Superior temporal gyrus (tissue), 1 donor: Measurements from ENCODE around the gene DNAJC9.
A peak's percentile ranks its signal among the peaks of the same experiment; 100 is the strongest.
"Not testable (repeated sequence)": the region's sequence is repeated elsewhere in the genome, so short reads cannot be mapped to it uniquely, and the experiment has no call there.

ENCODE experiments used
- DNase-seq: peaks from one replicate; pipeline ENCODE4 v3.0.0-alpha.2; 2016; ENCODE audit errors: extremely low spot score

DNAJC9 gene, protein sequence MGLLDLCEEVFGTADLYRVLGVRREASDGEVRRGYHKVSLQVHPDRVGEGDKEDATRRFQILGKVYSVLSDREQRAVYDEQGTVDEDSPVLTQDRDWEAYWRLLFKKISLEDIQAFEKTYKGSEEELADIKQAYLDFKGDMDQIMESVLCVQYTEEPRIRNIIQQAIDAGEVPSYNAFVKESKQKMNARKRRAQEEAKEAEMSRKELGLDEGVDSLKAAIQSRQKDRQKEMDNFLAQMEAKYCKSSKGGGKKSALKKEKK

DNA sequence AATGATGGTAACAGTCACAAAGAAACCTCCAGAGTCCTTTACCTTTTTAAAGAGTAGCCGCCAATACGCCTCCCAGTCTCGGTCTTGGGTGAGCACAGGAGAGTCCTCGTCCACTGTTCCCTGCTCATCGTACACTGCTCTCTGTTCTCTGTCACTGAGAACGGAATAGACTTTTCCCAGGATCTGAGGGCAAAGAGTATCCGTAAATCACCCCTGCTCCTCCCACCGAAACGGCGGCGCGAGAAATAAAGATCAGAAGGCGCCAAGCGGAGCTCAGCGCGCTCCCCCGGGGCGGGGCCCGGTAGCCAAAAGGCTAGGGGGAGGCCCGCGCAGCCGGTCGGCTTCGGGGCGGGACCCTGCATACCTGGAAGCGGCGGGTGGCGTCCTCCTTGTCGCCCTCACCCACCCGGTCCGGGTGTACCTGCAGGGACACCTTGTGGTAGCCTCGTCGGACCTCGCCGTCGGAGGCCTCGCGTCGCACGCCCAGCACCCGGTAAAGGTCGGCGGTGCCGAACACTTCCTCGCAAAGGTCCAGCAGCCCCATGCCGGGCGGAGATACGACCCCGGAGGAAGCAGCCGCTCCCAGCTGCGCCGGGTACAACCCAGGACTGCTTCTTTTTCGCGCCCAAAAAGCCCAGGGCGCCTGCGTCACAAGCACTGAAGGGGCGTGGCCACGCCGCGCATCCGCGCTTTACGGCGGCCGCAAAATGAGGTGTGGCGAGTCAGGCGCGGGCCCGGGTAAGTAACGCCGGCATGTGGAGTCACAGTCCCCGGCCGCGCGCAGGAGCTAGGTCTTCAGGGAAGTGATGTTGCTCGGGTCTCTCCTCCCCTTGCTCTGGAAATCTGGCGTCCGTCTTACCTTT is at the start of gene DNAJC9:
Gene DNAJC9 (minus strand): TSS at position 610 of the 863 bp plus-strand sequence. CDS start 66 bp downstream, at position 544.
- DNase-seq = peak; percentile 92

- no peak for DNase-seq
Measured at GRCh38 chr10:73293461-73293860, 46.4 kb upstream of the DNAJC9 start.

DNA sequence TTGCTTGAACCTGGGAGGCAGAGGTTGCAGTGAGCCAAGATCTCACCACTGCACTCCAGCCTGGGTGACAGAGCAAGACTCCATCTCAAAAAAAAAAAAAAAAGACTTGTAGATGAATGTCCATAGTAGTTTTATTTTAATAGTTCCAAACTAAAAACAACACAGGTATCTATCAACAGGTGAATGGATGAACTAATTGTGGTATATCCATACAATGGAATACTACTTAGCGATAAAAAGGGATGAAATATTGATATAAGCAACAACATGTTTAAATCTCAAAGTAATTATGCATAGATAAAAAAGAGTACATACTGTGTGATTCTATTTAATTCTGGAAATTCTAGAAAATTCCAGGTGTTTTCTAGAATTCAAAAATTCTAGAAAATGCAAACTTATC is 42.9 kb upstream of the DNAJC9 start:
- DNase-seq = no peak

GRCh38 chr10:73287441-73287840 is 40.4 kb upstream of the DNAJC9 start:
- DNase-seq = no peak

- DNase-seq = no peak
Measured at GRCh38 chr10:73281097-73281496, 34.0 kb upstream of the DNAJC9 start.

GRCh38 chr10:73264423-73264822 is 17.4 kb upstream of the DNAJC9 start:
- no peak for DNase-seq

DNA sequence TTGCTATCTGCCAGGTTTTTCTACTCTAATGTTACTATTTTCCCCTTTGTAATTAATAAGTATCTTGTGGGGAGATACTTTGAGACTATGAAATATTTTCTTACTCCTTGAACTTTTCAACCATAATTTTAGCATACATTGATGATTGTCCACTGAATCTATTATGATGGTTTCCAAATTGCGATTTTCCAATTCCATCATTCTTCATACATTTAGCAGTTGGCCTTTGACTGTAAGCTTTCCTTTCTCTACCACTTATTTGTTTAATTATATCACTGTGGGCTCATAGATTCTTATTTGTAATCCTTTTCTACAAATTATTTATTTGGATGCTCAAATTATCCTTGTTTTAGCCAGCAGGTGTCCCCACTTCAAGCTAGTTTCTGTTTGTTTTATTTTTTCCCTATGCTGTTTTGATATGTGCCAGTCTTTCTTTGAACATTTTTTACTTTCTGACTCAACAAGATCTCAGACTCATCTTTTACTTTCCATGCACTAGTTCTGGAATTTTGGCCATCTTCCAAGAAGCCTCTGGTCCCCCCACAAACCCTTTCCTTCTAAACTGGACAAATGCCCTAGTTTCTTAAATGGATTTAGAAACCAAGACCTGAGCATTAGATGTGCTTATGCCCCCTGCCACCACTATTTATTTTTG is 16.8 kb upstream of the DNAJC9 start:
- peak; percentile 46 for DNase-seq

DNA sequence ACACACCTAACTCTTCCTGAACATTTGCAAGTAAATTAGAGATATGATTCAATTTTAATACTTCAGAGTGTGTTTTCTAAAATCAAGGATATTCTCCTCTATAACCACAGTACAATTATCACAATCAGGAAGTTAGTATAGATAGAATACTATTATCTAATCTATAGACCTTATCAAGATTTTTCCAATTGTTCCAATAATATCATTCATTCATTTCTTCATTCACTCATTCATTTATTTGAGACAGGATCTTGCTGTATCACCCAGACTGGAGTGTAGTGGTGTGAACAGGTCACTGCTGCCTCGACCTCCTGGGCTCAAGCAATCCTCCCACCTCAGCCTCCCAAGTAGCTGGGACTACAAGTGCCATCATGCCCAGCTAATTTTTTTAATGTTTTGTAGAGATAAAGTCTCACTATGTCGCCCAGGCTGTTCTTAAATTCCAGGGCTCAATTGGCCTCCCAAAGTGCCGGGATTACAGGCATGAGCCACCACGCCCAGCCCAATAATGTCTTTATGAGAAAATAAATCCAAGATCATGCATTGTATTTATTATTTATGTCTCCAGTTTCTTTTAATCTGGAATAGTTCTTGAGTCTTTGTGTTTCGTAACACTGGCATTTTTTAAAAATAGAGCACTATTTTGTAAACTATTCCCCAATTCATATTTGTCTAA is 16.0 kb upstream of the DNAJC9 start:
- DNase-seq = no peak

GRCh38 chr10:73262105-73262730 is 15.2 kb upstream of the DNAJC9 start:
- DNase-seq = no peak

- no peak for DNase-seq
Measured at GRCh38 chr10:73261362-73261995, 14.4 kb upstream of the DNAJC9 start.

GRCh38 chr10:73258612-73259011 is 11.6 kb upstream of the DNAJC9 start:
- not testable (repeated sequence) for DNase-seq

DNA sequence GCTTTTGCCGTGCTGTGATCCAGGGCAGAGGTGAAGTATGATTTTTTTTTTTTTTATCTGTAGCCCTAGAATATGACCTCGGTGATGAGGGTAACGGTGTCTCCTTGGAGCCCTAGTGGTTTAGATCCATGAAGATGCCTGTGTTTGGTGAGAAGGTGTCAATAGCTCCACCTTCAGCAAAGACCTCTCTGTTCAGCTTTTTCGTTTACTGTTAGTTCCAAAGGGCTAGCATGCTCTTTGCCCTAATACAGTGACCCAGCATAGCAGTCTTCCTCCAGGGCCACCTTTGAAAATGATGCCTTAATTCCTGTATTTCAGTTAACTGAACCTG is 6.1 kb upstream of the DNAJC9 start:
- DNase-seq = no peak

DNA sequence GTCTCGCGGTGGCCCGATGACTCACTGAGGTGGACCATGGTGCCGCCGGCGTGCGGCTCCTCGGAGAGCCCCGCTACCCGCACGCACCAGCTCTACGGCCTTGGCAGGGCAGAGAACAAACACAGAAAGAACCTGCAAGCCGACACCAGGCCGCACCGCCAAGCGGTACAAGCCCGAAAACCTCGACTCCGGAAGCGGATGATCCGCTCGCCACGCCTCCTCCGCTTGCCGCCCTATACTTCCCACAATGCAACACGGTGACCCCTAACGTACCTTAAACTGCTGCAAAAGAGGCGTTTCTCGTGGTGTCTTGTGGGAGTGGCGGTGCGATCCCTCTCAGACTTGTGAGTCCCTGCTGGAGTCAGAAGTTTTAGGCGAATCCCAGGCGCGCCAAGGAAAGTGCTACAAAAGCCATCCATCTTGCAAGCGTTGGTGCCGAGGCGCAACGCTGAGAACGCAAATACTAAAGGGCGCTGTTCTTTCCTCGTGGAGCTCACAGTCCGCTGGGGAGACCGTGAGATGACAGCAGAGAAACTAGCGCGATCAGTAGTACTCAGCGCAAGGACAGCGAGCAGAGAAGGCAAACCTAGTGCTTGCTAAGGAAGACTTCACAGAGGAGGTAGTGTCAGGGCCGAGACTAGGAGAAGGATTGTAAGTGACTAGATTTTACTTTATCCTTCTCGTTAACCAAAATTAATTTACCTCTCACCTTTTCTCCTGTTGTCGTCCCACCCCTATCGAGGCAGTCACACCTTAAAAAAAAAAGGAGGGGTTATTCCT is 5.6 kb upstream of the DNAJC9 start, which contains the start of gene MRPS16:
Gene MRPS16 (minus strand): TSS at position 200 of the 780 bp plus-strand sequence. CDS start 162 bp downstream, at position 38.
- peak; percentile 99 for DNase-seq

GRCh38 chr10:73251683-73252444 is 4.8 kb upstream of the DNAJC9 start:
- DNase-seq = no peak

DNA sequence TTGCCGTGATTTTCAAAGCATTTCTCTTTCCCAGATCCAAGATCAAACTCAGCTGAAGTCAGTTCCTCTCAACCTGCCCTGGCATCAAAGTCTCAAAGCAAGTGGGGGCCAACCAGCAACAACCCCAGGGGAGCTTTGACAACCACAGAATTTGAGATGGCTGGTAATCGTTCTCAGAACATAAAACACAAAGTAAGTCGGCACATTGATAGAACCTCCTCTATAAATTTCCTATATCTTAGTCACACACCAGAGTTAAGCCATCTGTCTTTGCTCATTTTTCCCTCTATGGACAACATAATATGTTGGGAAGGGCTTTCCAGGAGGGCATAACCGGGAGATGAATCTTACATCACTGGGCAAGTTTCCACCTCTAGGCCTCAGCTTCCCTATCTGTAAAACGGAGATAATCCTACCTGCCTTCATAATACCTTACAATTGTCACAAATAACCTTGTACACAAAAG is 1.2 kb upstream of the DNAJC9 start:
- no peak for DNase-seq

- DNase-seq = no peak
Measured at GRCh38 chr10:73247509-73248258, 629 bp upstream of the DNAJC9 start.

- DNase-seq = no peak
Measured at GRCh38 chr10:73246322-73246645, 771 bp downstream of the DNAJC9 start.

DNA sequence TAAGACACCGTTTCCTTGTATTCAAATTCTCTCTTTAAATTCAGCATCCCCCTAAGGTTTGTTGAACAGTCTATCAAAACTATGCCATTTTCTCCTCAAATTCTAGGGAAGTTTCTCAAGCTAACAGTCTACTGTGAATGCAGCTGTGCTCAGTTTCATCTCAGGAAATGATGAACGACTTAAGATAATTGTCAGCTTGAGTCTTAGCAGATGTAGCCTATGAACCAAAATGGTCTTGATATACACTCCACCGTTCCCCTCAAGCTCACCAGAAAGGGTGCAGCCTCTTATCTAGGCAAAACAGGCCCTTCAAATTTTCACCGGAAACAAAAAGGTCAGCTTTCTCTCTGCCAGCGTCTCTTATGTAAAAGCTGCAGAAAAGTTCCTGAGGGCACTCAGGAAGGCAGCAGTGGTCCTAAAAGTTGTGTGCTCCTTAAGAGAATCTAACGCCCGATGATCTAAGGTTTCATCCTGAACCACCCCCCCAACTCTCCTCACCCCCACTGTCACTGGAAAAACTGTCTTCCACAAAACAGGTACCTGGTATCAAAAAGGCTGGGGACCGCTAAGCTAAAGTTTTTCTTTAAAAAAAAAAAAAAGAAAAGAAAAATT is 2.1 kb downstream of the DNAJC9 start:
- no peak for DNase-seq
